ENCODE measurements around the gene ZNF710. TPM values are rescaled to one million over a fixed set of nuclear protein-coding genes. Genes with fewer than 3 reads are reported as not detected.

ZNF710 gene
- total RNA-seq, 1 donor from 2014 or later: 14.3 TPM

DNA sequence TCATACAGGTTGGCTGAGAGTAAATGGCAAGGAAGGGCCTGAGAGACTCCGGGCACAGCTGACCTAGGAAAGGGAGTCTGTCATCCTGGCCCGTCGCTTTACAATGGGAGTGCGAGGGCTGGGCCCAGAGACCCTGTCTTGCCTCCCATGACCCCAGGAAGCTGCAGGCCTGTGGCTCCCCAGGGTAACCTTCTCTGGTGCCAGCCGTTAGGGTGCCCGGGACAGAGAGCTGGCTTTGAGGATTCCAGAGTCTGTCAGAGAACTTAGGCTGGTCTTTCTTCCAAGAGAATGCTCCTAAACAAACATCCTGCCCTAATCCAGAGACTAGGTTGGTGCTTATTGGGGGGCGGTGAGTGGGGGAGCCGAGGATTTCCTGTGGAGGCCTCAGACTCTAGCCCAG is 18.5 kb downstream of the ZNF710 start:
- DNase-seq: no peak

DNA sequence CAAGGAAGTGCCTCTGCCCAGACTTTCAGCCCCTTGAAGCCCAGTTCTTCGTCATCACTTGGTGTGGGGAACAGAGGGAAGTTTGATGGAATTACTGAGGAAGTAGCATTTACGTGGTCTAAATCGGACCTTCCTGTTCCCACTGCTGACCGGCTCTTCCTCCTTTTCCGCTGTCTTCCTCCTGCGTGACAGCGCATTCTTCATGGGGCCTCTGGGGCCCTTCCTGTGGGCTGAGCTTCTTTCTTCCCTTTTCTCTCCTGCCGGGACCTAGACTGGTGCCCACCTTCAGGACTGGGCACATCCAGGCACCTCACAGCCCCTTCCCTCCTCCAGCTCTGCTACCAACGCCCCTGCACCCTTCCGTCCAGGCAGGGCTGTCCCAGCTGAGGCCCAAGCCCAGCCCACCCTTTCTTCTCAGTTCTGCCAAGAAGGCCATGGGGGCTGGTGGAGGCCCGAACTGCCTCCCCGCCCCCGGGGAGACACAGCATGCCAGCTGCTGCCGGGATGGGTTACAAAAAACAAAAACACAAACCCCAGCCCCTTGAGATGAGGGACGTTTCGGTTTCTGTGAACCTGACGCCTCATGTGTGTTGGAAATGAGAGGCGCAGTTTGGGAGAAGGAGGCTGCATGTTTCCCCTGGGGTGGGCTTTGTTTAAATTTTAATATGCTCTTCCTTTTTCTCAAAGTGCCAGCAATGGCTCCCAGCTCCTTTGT is 19.1 kb downstream of the ZNF710 start:
- no peak for DNase-seq

DNA sequence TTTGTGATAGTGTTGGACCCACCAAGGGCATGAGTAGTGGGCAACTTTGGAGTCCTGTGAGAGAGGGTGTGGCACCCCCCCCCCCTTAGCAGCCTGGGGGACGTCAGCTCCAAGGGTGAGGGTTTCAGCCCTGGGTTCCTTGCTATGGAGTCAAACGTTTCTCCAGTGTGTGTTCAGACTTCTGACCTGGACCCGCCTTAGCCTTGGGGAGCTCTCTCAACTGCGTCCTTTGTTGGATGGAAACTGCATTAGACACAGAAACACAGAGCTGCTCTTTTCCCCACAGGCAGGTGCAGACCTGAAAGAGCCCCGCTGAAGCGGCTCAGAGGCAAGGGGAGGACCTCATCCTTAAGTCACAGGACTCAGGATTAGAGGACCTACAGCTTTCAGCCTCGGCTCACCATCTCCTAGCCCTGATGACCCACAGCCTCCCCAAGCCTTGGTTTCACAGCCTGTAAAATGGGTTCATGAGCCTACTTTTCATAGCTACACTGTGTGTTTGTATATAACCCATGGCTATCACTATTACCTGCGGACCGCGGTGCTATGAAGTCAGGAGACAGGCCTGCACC is 19.9 kb downstream of the ZNF710 start:
- DNase-seq: no peak

DNA sequence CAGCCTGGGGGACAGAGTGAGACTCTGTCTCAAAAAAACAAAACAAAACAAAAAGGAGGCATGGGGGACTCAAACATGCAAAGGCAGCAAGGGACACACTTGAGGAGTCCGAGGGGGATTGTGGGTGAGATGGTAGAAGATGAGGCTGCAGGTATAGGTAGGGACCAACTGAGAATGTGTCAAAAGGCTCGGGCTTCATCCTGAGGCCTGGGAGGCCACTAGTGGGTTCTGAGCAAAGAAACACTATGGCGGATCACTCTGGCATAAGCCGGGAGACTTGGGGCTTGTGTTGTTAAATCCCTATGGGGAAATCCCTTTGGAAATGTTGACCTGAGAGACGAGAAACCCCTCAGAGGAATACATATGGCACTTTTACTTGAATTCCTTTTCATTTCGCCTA is 21.2 kb downstream of the ZNF710 start:
- no peak for DNase-seq

DNA sequence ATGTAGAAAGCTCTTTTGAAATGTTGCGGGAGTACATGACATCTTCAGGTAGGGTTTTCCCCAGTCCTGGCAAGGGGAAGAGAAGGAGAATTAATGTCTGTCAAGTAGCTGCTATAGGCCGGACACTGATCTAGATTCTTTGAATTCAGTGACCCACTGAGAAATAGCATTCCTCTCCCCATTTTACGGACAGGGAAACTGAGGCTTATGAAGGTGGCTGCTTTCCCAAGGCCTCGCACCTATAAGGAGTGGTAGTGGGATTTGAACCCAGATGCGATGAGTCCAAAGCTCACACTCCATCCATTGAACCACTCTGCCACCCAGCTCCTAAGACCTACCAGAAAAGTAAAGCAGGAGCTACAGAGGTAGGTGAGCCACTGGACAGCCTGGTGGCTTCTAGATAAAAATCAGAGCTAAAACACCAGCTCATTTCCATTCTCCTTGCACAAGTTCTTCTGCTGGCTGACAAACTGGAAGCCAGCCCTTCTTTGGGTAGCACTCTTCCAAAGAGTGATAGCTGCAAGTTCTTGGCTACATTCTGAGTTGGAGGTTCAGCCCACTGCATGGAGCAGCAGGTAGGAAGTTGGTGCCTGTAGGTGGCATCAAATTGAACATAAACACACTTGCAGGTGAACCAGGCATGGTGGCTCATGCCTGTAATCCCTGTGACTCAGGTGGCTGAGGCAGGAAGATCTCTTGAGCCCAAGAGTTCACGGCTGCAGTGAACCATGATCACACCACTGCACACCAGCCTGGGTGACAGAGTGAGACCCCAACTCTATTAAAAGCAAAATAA is 22.0 kb downstream of the ZNF710 start:
- no peak for DNase-seq

DNA sequence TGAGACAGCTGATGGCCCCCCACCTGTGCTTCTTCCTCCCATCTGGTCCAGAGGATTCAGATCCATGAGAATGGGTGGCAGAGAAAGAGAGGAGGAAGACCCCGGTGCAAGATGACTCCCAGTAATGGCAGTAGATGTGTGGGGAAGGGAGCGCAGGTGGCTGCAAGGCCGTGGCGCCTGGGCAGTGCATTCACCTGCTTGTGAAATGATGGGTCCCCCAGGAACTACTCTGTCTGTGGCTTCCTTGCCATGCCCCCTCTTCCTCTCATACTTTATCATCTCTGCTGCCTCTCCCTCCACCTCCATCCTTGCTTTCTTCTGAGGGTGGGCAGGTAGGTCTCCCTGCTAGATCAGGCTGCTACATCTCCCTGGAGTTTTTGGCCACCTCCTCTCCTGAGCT is 23.3 kb downstream of the ZNF710 start:
- DNase-seq: no peak

DNA sequence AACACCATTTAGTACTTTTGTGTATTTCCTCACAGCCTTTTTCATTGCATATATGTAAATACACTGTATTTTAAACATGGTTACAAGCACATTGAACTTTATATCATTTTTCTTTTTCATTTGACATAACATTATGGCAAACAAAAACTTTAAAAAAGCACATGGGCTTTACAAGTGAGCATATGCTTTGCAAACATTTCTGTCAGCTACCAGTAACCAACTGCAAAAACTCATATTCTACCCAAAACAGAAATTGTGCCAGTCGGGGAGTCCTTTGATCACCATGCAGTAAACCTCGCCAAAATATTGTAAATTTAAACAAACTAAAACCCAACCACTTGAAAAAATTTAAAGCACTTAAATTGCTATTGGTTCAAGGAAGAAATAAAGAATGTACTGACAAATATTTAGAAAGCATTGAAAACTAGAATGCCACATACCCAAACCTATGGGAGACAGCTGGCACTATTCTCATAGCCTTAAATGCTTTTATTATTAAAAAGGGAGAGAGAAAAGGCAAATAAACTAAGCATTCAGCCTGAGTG is 24.4 kb downstream of the ZNF710 start:
- no peak for DNase-seq

DNA sequence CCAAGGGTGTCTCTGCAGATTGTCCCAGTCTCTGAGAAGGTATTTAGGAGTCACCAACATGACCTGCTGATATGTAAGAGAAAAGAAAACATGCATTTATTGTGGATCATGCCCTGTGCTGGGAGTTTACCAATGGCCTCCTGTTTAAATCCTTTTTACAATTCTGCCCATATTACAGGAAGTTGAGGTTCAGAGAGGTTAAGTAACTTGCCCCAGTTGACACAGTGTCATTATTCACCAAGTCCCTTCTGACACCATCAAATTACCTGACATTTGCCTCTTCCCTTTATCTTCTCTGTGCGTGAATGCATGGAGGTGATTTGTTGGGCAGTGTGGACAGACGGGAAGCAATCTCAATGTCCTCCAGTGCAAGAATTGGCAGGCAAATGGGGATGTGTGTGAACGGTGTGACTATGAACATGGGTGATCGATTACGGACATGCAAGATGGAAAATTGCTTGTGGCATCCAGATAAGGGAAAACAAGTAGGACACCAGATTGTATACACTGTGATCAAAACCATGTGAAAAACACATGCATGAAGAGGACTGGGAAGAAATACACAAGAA is 27.3 kb downstream of the ZNF710 start:
- no peak for DNase-seq

DNA sequence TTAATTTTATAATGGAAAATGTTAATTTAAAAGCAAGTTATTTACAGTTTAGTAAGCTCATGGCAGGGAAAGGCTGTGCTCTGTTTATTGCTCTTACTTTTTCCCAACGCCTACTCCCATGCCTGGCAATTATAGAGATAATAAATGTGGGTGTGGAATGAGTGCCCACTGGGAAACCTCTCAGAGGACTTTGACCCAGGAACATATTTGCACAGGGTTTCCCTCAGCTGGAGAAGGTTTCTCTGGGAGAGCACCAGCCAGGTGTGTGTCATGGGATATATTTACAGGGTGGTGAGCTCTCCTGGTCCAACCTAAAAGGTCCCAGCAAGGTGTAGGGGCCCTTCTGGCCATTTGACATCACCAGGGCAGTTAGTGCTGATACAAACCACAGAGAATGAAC is 27.9 kb downstream of the ZNF710 start:
- no peak for DNase-seq

DNA sequence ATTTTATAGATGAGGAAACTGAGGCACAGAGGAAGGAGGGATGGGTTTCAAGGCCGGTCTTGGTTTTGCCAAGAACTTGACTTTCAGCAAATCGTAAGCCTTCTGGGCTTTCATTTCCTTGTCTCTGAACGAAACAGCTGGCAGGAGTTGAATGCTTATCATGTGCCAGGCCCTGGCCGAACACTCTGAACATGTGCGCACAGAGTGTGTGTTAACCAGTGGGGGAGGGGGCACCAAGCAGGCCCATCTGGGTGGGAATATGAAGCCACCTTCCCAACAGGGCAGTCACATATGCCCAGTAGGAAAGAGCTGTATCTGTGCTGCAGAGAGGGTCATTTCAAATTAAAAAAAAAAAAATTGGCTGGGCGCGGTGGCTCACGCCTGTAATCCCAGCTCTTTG is 29.3 kb downstream of the ZNF710 start:
- DNase-seq: no peak

DNA sequence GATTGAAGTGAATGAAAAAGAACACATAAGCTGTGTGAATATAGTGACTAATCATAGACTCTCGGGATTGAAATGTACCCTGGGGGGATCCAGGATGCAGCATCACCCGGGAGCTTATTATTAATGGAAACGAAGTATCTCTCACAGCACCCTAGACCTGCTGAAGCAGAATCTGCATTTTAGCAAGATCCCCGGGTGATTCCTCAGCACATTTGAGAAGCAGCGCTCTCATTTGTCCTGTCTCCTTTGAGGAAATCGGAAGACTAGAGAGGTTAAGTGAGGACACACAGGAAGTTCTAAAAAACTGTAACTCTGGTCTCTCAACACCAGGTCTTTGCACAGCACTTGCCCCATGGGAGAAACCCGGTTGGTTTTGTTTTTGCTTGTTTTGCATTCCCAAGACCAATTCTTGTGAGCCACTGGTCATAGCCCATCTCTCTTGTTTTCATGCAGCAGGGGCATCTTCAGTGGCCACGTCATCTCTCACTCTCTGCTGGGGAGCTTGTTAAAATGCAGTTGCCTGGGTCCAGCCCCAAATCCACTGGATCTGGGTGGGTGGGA is 30.2 kb downstream of the ZNF710 start:
- no peak for DNase-seq

DNA sequence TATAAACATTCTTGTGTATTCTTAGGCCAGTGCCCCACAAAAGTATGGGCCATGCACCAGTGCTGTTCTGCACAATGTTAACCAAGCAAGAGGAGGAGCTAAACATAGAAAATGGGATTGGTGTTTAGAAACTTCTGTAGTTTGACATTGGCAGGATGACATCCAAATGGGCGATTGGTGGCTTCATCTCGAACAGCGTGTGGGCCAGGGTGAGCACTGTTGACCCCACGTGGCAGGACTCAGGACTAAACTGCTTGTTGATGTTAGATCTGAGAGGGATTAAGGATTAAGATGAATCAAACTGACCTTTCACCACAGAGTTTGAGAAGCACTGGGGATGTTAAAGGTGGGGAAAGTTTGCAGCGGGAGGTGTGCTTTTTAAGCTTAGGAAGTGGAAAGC is 31.9 kb downstream of the ZNF710 start:
- DNase-seq: no peak

DNA sequence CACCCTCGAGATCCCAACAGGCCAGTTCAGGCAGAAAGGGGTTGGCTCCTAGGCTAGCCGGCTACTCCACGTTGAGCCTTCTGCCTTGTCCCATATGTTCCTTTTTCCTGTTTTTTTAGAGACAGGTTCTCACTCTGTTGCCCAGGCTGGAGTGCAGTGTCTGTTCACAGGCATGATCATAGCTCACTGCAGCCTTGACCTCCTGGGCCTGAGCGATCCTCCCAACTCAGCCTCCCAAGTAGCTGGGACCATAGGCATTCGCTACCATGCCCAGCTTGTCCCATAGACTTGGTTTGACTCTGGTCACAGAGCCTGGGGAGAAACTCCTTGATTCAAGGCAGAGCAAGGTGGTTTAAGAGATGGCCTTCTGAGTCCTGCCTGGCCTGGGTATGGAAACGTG is 32.3 kb downstream of the ZNF710 start:
- DNase-seq: no peak

DNA sequence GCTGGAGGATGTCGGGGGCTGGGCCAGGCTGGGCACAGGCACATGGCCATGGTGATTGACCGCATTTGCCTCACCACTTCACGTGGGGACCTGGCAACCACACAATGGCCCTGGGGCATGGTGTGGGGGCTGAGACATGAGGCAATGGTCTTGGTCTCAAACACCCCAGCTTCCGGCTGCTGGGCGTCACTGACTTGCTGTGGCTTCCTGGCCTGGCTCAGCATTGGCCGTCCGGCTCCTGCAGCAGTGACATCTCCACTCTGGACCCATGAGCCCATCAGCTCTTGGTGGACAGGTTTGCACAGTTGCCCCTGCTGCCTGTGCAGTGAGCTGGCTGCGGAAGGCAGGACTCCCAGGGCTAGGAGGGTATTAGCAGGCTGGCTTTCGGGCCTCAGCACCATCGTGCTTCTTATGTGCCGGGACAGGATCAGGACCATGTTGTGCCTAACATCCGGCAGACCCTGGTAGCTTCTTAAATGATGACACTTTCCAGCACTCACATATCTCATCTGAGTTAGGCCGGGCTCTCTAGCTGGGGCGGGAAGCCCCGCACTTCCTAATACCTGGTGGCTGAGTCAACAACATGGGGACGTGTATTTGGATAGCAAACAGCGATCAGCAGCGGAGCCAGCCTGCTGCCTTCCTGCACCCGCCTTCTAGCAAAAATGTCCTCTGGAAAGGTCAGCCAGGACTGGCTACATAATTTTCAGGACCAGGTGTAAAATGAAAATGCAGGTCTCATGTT is 34.1 kb downstream of the ZNF710 start:
- DNase-seq: no peak

DNA sequence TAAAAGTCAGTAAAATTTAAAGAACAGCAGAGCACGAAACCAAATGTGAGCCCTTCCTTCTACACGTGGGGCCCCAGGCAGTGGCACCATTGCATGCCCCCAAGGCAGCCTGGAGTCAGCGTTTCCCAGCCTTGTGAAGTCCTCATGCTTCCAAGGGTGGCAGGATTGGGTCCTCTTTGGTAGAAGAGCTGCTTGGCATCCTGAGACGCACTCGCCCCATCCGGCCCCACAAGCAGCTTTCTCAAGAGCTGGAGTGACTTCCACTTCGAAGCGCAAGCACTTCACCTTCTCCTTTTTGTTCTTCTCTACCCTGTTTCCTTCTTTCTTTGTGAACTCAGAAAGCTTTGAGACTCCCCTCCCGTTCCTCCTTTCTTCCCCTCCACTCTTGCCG is 34.7 kb downstream of the ZNF710 start:
- no peak for DNase-seq

DNA sequence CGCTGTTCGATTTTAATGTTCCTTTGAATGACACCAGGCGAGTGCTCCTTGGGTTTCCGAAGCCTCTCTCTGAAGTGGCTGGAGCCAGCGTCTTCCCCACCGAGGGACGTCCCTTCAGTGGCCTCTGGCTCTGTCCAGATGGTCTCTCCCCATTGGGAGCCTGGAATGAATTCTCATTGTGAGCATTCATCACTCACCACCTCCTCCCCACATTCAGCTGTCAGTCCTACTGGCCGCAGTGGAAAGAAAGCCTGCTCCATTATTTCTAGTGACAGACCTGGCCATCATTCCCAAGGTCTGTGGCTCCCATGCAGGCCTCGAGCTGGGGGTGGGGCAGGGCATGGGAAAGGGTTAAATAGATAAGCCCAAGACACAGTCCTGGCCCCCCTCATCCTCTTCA is 35.2 kb downstream of the ZNF710 start:
- DNase-seq: no peak

DNA sequence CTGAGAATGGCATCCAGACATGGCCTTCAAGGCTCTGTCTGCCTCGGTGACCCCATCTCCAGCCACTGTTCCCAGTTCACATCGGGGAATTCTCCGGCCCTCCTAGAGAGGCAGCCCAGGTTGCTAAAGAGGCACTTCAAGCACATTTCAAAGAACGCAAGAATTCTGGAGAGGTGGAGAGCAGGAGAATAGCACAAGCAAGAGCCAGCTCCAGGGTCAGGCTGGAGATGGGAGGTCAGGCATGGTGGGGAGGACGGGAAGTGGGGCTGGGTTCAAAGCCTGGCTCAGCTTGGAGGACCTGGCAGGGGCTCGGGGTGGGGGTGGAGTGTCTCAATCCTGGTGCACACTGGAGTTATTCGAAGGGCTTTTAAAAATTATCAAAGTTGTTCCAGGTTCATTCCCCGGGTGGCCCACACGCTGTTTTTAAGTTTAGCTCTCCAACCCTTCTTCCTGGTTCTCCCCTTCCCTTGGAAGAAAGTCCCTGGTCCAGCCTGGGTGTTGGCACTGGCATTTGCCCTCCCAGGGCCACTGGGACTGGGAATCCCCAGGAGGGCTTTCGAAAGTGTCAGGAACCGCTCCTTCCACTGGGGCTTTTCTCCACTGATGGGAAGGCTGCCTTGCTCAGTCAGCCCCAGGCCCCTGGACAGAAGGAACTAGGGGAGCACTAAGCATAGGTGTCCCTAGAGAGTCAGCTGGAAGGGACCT is 35.8 kb downstream of the ZNF710 start:
- DNase-seq: no peak

DNA sequence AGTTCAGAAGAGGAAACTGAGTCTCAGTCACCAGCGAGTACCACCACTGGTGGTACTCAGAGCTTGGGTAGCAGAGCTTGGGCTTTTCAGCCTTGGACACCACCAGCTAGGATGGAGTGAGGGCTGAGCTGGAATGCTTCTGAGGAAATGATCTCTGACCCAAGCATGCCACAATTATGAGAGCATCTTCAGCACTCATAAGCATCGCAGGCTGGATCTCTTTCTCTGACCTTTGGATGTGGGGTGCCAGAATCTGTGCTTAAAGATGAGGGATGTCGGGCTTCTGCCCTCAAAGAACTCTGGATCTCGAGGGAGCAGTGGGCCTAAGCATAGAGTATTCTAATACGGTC is 36.4 kb downstream of the ZNF710 start:
- no peak for DNase-seq

DNA sequence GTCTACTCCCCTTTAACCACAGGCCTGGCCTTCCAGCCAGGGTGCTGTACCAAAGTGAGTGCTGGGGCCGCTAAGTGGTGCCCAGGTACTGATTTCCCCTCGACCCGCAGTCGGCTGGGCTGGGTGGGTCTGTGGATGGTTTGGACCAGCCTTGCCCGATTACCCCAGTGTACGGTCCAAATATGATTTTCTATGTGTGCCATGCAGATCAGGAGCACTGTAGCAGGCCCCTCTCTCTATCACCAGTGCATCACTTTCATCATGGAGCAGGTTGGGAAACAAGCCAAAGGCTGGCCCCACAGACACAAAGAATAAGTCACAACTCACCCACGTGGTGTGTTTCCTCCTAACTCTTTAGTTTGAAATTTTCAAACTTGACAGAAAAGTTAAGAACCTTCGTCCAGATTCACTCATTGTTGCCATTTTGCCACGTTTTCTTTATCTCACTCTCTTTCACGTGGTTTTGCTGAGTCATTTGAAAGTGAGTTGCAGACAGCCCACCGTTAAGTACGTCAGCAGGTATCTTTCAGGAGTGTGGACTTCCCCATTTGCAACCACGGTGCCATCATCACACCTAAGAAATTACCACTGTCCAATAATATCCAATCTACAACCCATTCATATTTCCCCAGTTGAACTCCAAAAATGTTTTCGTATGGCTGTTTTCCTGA is 37.0 kb downstream of the ZNF710 start:
- DNase-seq: no peak

DNA sequence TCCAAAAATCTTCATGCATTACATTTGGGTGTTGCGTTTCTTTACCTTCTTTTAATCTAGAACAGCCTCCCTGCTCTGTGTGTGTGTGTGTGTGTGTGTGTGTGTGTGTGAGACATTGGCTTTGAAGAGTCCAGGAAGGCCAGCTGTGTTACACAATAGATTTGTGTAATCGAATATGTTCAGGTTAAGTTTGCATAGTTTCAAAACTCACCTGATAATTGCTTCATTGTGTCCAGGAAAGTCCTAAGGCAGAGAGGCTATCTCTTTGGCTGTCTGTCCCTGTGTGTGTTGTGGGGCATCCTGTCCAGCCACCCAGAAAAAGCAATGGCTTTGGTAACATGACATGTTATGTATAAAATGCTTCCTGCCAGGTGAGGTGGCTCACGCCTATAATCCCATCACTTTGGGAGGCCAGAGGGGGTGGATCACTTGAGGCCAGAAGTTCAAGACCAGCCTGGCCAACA is 37.5 kb downstream of the ZNF710 start:
- DNase-seq: no peak

DNA sequence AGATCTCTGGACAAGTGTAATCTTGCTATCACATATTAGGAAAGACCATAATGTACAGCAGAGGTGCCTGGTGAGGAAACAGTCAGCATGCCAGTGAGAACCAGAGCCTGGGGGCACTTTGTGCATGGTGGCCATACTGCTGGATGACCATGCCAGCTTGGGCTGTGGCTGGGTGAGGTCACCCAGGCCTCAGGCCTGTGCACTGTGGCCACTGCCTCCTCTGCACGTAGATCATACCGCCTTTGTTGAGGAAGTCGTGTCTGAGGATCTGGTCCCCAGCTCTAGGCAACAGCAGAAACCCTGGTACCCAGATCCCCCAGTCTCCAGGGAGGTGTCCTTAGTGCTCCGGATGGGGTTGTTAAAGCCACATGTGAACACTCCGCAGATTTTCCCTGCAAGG is 38.9 kb downstream of the ZNF710 start:
- DNase-seq: no peak
